ENCODE data around the gene SGSM1. TPM values are rescaled to one million over a fixed set of nuclear protein-coding genes. Genes with fewer than 3 reads are reported as not detected.
"Not testable (repeated sequence)": the region's sequence is repeated elsewhere in the genome, so short reads cannot be mapped to it uniquely, and the experiment has no call there.

SGSM1 gene
- total RNA-seq, 1 donor from 2014 or later, result 7.5 TPM

- no peak for DNase-seq (ENCODE audit: missing footprints)
- intact Hi-C loops (cut with DNase I), result no loop called here
- ATAC-seq, result no peak
Observed at GRCh38 chr22:24873226-24873625, 67.2 kb downstream of the SGSM1 start.

- intact Hi-C loops (cut with DNase I), result no loop called here
- DNase-seq (ENCODE audit: missing footprints), result no peak
- ATAC-seq, result no peak
Observed at GRCh38 chr22:24875862-24876506, 70.0 kb downstream of the SGSM1 start.

GRCh38 chr22:24876700-24877099 is 70.7 kb downstream of the SGSM1 start:
- intact Hi-C loops (cut with DNase I), result no loop called here
- no peak for DNase-seq (ENCODE audit: missing footprints)
- ATAC-seq, result no peak

GRCh38 chr22:24878969-24879368 is 73.0 kb downstream of the SGSM1 start:
- intact Hi-C loops (cut with DNase I), result no loop called here
- DNase-seq (ENCODE audit: missing footprints) (no peak), ATAC-seq (no peak)

GRCh38 chr22:24883432-24883831 is 77.4 kb downstream of the SGSM1 start:
- DNase-seq (ENCODE audit: missing footprints), result no peak
- intact Hi-C loops (cut with DNase I), result no loop called here
- ATAC-seq, result no peak

- intact Hi-C loops (cut with DNase I), result no loop called here
- ATAC-seq, result no peak
Observed at GRCh38 chr22:24887260-24887659, 81.2 kb downstream of the SGSM1 start.

GRCh38 chr22:24893341-24894070 is 87.5 kb downstream of the SGSM1 start:
- intact Hi-C loops (cut with DNase I), result no loop called here
- no peak for ATAC-seq
- DNase-seq (ENCODE audit: missing footprints), result no peak

More at GRCh38 chr22:24887260-24887659, 81.2 kb downstream of the SGSM1 start:
- no peak for DNase-seq (ENCODE audit: missing footprints)

GRCh38 chr22:24894220-24894975 is 88.4 kb downstream of the SGSM1 start:
- ATAC-seq (peak; percentile 88), DNase-seq (ENCODE audit: missing footprints) (peak; percentile 76)
- intact Hi-C loops (cut with DNase I), result no loop called here

- DNase-seq (ENCODE audit: missing footprints) (peak; percentile 84), ATAC-seq (peak; percentile 86)
- intact Hi-C loops (cut with DNase I), result no loop called here
Observed at GRCh38 chr22:24894998-24895397, 89.0 kb downstream of the SGSM1 start.

GRCh38 chr22:24901448-24901847 is 95.4 kb downstream of the SGSM1 start:
- intact Hi-C loops (cut with DNase I), result no loop called here
- no peak for DNase-seq (ENCODE audit: missing footprints)
- no peak for ATAC-seq

- no peak for DNase-seq (ENCODE audit: missing footprints)
- intact Hi-C loops (cut with DNase I), result no loop called here
- no peak for ATAC-seq
Observed at GRCh38 chr22:24905909-24906308, 99.9 kb downstream of the SGSM1 start.

- intact Hi-C loops (cut with DNase I); ATAC-seq; DNase-seq (ENCODE audit: missing footprints): not testable (repeated sequence)
Observed at GRCh38 chr22:24907101-24907500, 101.1 kb downstream of the SGSM1 start.

GRCh38 chr22:24920029-24920428 is 114.0 kb downstream of the SGSM1 start:
- DNase-seq (ENCODE audit: missing footprints) (no peak), ATAC-seq (no peak)
- intact Hi-C loops (cut with DNase I), result no loop called here

GRCh38 chr22:24925586-24926427 is 119.8 kb downstream of the SGSM1 start:
- no peak for ATAC-seq
- intact Hi-C loops (cut with DNase I), result no loop called here
- no peak for DNase-seq (ENCODE audit: missing footprints)

- DNase-seq (ENCODE audit: missing footprints) (no peak), ATAC-seq (no peak)
- intact Hi-C loops (cut with DNase I), result no loop called here
Observed at GRCh38 chr22:24926428-24926725, 120.4 kb downstream of the SGSM1 start.

GRCh38 chr22:24926849-24927579 is 121.0 kb downstream of the SGSM1 start:
- intact Hi-C loops (cut with DNase I), result no loop called here
- no peak for ATAC-seq

GRCh38 chr22:24928322-24928721 is 122.3 kb downstream of the SGSM1 start:
- DNase-seq (ENCODE audit: missing footprints) (no peak), ATAC-seq (no peak)
- intact Hi-C loops (cut with DNase I), result no loop called here

More at GRCh38 chr22:24926849-24927579, 121.0 kb downstream of the SGSM1 start:
- DNase-seq (ENCODE audit: missing footprints), result no peak

GRCh38 chr22:24930678-24931077 is 124.7 kb downstream of the SGSM1 start:
- intact Hi-C loops (cut with DNase I), result no loop called here
- ATAC-seq, result no peak
- no peak for DNase-seq (ENCODE audit: missing footprints)
